HepG2 (cell line): ENCODE data around the gene SLC22A4. TPM values are rescaled to one million over a fixed set of nuclear protein-coding genes. Genes with fewer than 3 reads are reported as not detected.

Experiments used
- ATAD3A ChIP-seq: sonication (generic); formaldehyde crosslinking; IDR thresholded peaks from 2 replicates; pipeline ENCODE4 v1.4.0; 2020; ENCODE audit warnings: missing genetic modification reagents
- DZIP1 ChIP-seq: sonication (generic); formaldehyde crosslinking; IDR thresholded peaks from 2 replicates; pipeline ENCODE4 v1.5.0; 2020; ENCODE audit warnings: mild to moderate bottlenecking, missing genetic modification reagents
- GRHL1 ChIP-seq: sonication (generic); formaldehyde crosslinking; conservative IDR thresholded peaks from 2 replicates; pipeline ENCODE4 v1.8.0; 2022; ENCODE audit warnings: missing genetic modification reagents
- HNRNPLL ChIP-seq: fragments of 200-400 bp; formaldehyde crosslinking; IDR thresholded peaks from 2 replicates; pipeline ENCODE4 v1.6.1; 2017; ENCODE audit warnings: mild to moderate bottlenecking, low read depth, low read length; ENCODE audit not compliant: poor library complexity, severe bottlenecking
- HOXA7 ChIP-seq: sonication (generic); formaldehyde crosslinking; IDR thresholded peaks from 2 replicates; pipeline ENCODE4 v1.8.1; 2022; ENCODE audit warnings: mild to moderate bottlenecking, missing genetic modification reagents, moderate library complexity
- PATZ1 ChIP-seq: sonication (generic); formaldehyde crosslinking; IDR thresholded peaks from 2 replicates; pipeline ENCODE4 v1.4.0; 2020; ENCODE audit warnings: missing genetic modification reagents
- PHF5A ChIP-seq: IDR thresholded peaks from one replicate; pipeline ENCODE4 v1.6.1; 2018; ENCODE audit warnings: low read depth, missing genetic modification reagents; ENCODE audit not compliant: unreplicated experiment
- POGK ChIP-seq: sonication (generic); formaldehyde crosslinking; conservative IDR thresholded peaks from 2 replicates; pipeline ENCODE4 v1.8.0; 2022; ENCODE audit warnings: mild to moderate bottlenecking, moderate library complexity, missing genetic modification reagents
- POLR2G ChIP-seq: fragments of 200-400 bp; formaldehyde crosslinking; IDR thresholded peaks from 2 replicates; pipeline ENCODE4 v1.6.1; 2018; ENCODE audit warnings: mild to moderate bottlenecking, low read depth, low read length, moderate library complexity
- SP140L ChIP-seq: sonication (generic); formaldehyde crosslinking; IDR thresholded peaks from 2 replicates; pipeline ENCODE4 v1.4.0; 2020; ENCODE audit warnings: missing genetic modification reagents, borderline replicate concordance
- ZNF251 ChIP-seq: sonication (generic); formaldehyde crosslinking; IDR thresholded peaks from 2 replicates; pipeline ENCODE4 v1.9.0; 2021; ENCODE audit warnings: mild to moderate bottlenecking, missing genetic modification reagents
- ZNF264 ChIP-seq: sonication (generic); formaldehyde crosslinking; IDR thresholded peaks from 2 replicates; pipeline ENCODE4 v1.4.0; 2020; ENCODE audit warnings: missing genetic modification reagents
- ZNF362 ChIP-seq: sonication (generic); formaldehyde crosslinking; IDR thresholded peaks from 2 replicates; pipeline ENCODE4 v1.4.0; 2020; ENCODE audit warnings: missing genetic modification reagents, mild to moderate bottlenecking, borderline replicate concordance
- ZNF460 ChIP-seq: sonication (generic); formaldehyde crosslinking; IDR thresholded peaks from 2 replicates; pipeline ENCODE4 v1.5.1; 2020; ENCODE audit warnings: missing genetic modification reagents, mild to moderate bottlenecking, borderline replicate concordance
- ZNF577 ChIP-seq: sonication (generic); formaldehyde crosslinking; IDR thresholded peaks from 2 replicates; pipeline ENCODE4 v1.4.0; 2020; ENCODE audit warnings: mild to moderate bottlenecking, low read depth, missing genetic modification reagents, borderline replicate concordance
- ZNF619 ChIP-seq: sonication (generic); formaldehyde crosslinking; IDR thresholded peaks from 2 replicates; pipeline ENCODE4 v1.4.0; 2020; ENCODE audit warnings: mild to moderate bottlenecking, missing genetic modification reagents
- polyA plus RNA-seq, 8 experiments: library from polyadenylated mRNA; depleted of rRNA in 3 of 8; stranded (reverse) in 7 of 8; unstranded in 1 of 8; fragments of >200 nt; fragmentation: Illumina TruSeq in 4 of 8; extraction: Trizol in 4 of 8; gene quantifications; 2 replicates each; pipeline versions ENCODE4 v1.2.1 to v1.2.3, GENCODE V29; 2011 to 2016; ENCODE audit warnings: low read depth in 4 of 8, missing spikeins in 1 of 8, mixed read lengths in 1 of 8; ENCODE audit not compliant: insufficient read depth in 1 of 8
- total RNA-seq, 5 experiments: library from RNA; depleted of rRNA; stranded (reverse); fragments of >200 nt; fragmentation: Illumina TruSeq; extraction: Trizol; gene quantifications; 2 replicates each; pipeline ENCODE4 v1.2.3, GENCODE V29; 2016; ENCODE audit warnings: low read depth in 1 of 5
- TF ChIP-seq, protein P1 (sequence below): sonication (generic); formaldehyde crosslinking; IDR thresholded peaks from 2 replicates; pipeline ENCODE4 v1.8.1; 2023; ENCODE audit warnings: mild to moderate bottlenecking, missing genetic modification reagents

SLC22A4 gene
- total and polyA plus RNA-seq, 2 of the 13 experiments (the other 11 are each of a cell fraction or from before 2014, with no cell fraction given): 0.33 to 0.62 TPM

DNA sequence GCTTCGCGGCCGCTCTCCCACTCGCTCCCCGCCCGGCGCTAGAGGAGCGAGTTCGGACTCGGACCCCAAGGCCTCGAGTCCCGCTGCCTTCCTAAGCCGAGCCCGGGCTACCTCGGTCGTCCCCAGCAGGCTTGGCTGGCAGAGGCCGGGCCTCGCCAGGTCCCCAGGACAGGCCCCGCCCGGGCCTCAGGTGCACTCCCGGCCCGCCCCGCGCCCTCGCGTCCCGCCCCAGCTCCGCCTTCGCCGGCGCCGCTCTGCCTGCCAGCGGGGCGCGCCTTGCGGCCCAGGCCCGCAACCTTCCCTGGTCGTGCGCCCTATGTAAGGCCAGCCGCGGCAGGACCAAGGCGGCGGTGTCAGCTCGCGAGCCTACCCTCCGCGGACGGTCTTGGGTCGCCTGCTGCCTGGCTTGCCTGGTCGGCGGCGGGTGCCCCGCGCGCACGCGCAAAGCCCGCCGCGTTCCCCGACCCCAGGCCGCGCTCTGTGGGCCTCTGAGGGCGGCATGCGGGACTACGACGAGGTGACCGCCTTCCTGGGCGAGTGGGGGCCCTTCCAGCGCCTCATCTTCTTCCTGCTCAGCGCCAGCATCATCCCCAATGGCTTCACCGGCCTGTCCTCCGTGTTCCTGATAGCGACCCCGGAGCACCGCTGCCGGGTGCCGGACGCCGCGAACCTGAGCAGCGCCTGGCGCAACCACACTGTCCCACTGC, 75.4 kb downstream of the SLC22A4 start, which contains the start of gene SLC22A5 (continued):
- no peak; the same call in 1 of the 2 replicates for TF ChIP-seq ZNF362
- no peak for TF ChIP-seq ZNF577 (CRISPR knock-in tag)
- no peak for TF ChIP-seq GRHL1 (CRISPR knock-in tag)
- no peak for TF ChIP-seq ZNF251
- no peak; the same call in 1 of the 2 replicates for TF ChIP-seq ZNF619 (CRISPR knock-in tag)
- no peak for TF ChIP-seq PHF5A
- TF ChIP-seq, protein P1, sequence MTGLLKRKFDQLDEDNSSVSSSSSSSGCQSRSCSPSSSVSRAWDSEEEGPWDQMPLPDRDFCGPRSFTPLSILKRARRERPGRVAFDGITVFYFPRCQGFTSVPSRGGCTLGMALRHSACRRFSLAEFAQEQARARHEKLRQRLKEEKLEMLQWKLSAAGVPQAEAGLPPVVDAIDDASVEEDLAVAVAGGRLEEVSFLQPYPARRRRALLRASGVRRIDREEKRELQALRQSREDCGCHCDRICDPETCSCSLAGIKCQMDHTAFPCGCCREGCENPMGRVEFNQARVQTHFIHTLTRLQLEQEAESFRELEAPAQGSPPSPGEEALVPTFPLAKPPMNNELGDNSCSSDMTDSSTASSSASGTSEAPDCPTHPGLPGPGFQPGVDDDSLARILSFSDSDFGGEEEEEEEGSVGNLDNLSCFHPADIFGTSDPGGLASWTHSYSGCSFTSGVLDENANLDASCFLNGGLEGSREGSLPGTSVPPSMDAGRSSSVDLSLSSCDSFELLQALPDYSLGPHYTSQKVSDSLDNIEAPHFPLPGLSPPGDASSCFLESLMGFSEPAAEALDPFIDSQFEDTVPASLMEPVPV (CRISPR knock-in tag): peak; percentile 90; the same call in 1 of the 2 replicates
- TF ChIP-seq ATAD3A: no peak
- TF ChIP-seq PATZ1 (CRISPR knock-in tag): peak; percentile 59
- TF ChIP-seq DZIP1 (CRISPR knock-in tag): no peak
- TF ChIP-seq HOXA7 (CRISPR knock-in tag): no peak
- no peak for TF ChIP-seq ZNF264 (CRISPR knock-in tag)
- peak; percentile 61 for TF ChIP-seq POLR2G
- TF ChIP-seq HNRNPLL: peak; percentile 76
- TF ChIP-seq POGK: peak; percentile 97
- TF ChIP-seq SP140L (CRISPR knock-in tag): no peak
- TF ChIP-seq ZNF460 (CRISPR knock-in tag): no peak
